T47D (cell line): ENCODE data around the gene STAP1.
A peak's percentile ranks its signal among the peaks of the same experiment; 100 is the strongest.
"Not testable (repeated sequence)": the region's sequence is repeated elsewhere in the genome, so short reads cannot be mapped to it uniquely, and the experiment has no call there.

Experiments
- DNase-seq, 2 experiments: peaks; one replicate each; pipeline versions ENCODE4 v3.0.0 to v3.0.0-alpha.2; 2011 to 2012; ENCODE audit warnings: low read depth in 1 of 2, low spot score in 1 of 2
- JUND ChIP-seq: IDR thresholded peaks from 2 replicates; pipeline ENCODE4 v1.6.1; 2012; ENCODE audit warnings: low read depth
- in situ Hi-C: cut with HindIII; loops from 2 replicates; pipeline ENCODE4 v1.10.0; 2016; ENCODE audit warnings: low sequenced_read_pairs, low pct_unique_long_range_greater_than_20kb

Gene STAP1, protein sequence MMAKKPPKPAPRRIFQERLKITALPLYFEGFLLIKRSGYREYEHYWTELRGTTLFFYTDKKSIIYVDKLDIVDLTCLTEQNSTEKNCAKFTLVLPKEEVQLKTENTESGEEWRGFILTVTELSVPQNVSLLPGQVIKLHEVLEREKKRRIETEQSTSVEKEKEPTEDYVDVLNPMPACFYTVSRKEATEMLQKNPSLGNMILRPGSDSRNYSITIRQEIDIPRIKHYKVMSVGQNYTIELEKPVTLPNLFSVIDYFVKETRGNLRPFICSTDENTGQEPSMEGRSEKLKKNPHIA

DNA sequence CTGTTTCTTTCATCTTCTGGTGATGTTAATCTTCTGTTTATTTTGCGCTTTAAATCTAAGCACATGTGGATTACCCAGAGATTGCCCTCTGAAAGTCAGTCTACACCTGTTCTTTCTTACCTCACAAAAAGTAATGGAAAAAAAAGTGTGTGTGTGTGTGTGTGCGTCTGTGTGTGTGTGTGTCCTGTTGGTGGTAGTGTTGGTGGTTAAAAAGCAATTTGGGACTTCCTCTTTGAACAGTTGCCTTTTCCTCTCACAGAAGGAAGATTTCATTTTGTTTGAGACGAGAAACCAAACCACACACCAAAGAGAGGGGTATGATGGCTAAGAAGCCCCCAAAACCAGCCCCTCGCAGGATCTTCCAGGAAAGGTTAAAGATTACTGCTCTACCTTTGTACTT lies at the start of gene STAP1:
TSS of gene STAP1 (plus strand) at position 235 of the 400 bp plus-strand sequence. CDS start at position 318, 83 bp downstream.
- TF ChIP-seq JUND = no peak
- in situ Hi-C loops = no loop called here

DNA sequence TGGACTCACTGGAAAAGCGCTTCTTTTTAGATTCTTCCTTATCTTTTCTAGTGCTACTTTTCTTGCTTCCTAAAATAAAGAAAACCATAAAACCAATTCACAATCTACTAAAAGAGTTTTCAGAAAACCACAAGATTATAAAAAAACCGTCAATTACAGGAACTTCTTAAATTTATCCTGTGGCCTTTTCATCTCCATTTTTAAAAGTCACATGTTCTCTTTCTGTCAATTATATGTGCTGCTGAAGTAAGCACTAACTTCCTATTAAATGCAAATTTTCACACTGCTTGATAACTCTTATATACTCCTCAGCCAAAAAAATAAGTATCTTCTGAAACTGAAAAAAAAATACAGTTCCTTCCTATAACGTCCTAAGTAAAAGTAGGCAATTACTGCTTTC lies 46.0 kb upstream of the STAP1 start:
- no peak for TF ChIP-seq JUND
- DNase-seq = no peak
- in situ Hi-C loops = no loop called here

More for the DNA sequence above, at the start of gene STAP1:
- DNase-seq = no peak

DNA sequence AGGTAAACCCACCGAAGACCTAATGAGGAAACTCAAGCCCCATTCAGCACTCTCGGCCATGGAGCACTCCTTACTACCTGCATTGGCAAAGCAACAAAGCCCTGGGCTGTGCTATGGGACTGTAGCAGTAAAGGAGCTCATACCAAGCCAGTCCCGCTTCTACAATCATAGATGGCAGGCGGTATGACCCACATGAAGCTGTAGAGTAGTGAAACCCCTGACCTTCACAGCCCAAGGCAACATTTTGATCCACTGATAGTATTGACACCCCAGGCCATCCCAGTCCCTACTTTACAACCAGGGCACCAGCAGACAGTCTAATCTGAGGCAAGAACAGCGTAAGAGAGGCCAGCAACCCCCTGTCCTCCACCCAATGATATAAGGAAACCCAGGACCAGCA lies 38.4 kb upstream of the STAP1 start:
- no peak for DNase-seq
- in situ Hi-C loops = no loop called here
- TF ChIP-seq JUND = no peak

DNA sequence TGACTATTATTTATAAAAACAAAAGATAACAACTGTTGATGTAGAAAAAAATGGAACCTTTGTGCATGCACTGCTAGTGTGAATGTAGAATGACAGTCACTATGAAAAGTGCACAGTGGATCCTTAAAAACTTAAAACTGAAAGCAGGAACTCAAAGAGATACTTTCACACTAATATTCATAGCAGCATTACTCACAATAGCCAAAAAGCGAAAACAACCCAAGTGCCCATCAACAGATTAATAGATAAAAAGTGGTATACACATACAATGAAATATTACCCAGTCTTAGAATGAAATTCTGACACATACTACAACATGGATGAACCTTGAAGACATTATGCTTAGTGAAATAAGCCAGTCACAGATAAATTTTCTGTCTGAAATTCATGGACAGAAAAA lies 37.0 kb upstream of the STAP1 start:
- in situ Hi-C loops = no loop called here
- TF ChIP-seq JUND = no peak
- no peak for DNase-seq

DNA sequence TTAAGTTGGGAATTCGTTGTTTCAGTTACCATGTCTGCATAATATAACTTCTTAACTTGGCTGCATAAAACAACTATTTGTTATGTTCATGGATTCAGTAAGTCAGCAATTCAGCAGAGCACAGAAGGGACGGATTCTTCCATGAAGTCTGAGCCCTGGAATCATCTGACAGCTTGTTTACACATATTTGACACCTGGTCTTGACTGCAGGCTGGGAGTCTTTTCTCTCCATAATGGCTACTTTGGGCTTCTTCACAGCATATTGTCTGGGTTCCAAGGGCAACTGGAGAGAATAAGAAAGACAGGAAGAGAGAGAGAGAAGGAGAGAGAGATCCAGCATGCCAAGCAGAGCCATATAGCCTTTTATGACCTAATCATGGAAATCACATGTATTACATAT lies 36.3 kb upstream of the STAP1 start:
- no peak for TF ChIP-seq JUND
- DNase-seq = no peak
- in situ Hi-C loops = no loop called here

DNA sequence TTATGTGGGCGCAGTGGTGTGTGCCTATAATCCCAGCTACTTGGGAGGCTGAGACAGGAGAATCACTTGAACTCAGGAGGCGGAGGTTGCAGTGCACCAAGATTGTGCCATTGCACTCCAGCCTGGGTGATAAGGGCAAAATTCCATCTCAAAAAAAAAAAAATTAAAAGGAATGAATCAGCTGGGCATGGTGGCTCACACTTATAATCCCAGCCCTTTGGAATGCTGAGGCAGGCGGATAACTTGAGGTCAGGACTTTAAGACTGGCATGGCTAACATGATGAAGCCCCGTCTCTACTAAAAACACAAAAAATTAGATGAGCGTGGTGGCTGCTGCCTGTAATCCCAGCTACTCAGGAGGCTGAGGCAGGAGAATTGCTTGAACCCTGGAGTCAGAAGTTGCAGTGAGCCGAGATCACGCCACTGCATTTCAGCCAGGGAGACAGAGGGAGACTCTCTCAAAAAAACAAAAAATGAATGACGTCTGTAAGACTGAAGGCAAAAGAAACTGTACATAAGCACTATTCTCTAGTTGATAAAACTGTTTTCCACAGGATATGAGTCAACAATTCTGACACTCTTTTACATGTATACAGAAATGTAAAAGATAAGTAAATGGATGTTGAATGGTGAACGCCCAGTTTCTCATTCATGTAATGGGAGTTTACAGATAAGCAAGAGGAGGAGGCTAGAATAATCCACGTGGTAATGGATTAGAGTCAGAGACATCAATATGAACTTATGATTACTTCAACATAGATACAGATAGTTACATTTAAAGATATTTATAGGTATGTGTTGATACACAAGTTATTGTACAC lies 35.5 kb upstream of the STAP1 start:
- in situ Hi-C loops = no loop called here
- DNase-seq = no peak
- TF ChIP-seq JUND = no peak

DNA sequence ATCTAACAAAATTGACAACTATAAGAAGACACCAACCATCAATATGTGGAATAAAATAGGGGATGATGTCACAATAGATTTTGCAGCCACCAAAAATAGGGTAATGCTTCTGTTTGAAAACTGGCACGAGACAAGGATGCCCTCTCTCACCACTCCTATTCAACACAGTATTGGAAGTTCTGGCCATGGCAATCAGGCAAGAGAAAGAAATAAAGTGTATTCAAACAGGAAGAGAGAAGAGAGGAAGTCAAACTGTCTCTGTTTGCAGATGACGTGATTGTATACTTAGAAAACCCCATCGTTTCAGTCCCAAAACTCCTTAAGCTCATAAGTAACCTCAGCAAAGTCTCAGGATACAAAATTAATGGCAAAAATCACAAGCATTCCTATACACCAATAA lies 34.4 kb upstream of the STAP1 start:
- DNase-seq, in situ Hi-C loops: not testable (repeated sequence)

DNA sequence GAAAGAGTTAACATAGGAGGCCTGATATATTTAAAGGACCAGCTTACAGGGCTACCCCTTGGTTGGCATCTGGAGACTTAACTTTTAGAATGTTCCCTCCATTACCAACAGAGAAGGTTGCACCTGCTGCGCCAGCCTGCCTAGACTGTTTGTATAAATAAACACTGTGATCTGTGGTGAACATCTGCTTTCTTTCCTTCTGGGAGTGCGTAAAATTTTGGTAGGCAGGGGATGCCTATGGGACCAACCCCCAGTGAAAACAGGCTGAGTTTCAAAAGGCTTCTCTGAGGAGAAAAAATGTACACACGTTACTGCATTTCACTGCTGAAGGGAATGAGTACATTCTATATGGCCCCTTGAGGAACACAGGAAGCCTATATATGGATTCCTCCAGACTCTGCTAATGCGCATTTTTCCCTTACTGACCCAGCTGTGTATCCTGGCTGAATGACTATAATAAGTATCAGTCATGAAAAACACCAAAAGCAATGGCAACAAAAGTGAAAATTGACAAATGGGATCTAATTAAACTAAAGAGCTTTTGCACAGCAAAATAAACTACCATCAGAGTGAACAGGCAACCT lies 27.1 kb upstream of the STAP1 start:
- DNase-seq = no peak
- in situ Hi-C loops = no loop called here
- no peak for TF ChIP-seq JUND

DNA sequence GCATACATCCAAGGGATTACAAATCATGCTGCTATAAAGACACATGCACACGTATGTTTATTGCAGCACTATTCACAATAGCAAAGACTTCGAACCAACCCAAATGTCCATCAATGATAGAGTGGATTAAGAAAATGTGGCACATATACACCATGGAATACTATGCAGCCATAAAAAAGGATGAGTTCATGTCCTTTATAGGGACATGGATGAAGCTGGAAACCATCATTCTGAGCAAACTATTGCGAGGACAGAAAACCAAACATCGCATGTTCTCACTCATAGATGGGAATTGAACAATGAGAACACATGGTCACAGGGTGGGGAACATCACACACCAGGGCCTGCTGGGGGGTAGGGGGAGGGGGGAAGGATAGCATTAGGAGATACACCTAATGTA lies 26.1 kb upstream of the STAP1 start:
- DNase-seq, in situ Hi-C loops: not testable (repeated sequence)

DNA sequence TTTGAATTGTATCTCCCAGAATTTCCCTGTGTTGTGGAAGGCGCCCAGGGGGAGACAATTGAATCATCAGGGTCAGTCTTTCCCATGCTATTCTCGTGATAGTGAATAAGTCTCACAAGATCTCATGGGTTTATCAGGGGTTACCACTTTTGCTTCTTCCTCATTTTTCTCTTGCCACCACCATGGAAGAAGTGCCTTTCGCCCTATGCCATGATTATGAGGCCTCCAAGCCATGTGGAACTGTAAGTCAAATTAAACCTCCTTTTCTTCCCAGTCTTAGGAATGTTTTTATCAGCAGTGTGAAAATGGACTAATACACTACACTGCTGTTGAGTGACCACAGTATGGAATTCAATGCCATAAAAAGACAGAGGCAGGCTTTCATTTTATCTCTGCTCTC lies 25.4 kb upstream of the STAP1 start:
- no peak for DNase-seq
- no peak for TF ChIP-seq JUND
- in situ Hi-C loops = no loop called here

DNA sequence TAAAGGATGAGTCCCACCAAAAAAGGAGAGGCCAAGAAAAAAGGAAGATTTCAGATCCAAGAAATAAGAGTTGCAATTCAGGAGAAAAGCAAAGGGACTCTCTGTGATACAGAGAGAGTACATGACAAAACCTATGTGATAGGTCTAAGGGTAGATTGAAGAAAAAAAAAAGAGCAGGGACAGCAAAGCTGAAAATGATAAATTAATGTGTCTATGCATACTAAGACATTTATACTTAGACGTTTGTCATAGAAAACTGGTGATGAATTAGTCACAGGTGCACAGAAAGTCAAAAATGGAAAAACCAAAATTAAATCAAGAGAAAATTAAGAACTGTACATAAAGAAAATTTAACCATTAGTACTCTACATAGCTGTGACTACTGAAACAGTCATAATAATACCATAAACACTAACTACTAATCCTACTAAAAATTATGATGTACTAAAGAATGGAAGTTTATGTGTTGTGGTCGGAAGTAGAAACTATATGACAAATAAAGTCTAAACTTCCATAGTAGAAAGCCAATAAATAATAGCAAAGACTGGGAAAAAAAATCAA lies 23.2 kb upstream of the STAP1 start:
- no peak for TF ChIP-seq JUND
- in situ Hi-C loops = no loop called here
- no peak for DNase-seq

DNA sequence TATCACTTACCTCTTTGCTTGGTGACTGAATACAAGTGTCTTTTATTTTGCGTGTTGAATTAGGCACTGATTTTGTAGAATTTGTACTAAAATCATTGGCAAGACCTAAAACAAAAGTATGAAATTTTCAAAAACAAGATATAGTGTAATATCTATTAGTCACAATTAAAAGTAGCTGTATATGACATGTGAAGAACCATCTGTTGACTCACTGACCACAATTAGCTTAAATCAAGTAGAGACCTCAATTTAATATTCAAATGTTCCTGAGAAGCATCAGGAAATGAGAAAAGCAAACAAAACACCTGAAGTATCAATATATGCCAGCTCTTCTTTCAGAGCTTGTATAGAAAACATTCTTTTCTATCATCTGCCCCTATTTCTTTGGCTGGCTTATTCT lies 18.7 kb upstream of the STAP1 start:
- no peak for DNase-seq
- TF ChIP-seq JUND = no peak
- in situ Hi-C loops = no loop called here

DNA sequence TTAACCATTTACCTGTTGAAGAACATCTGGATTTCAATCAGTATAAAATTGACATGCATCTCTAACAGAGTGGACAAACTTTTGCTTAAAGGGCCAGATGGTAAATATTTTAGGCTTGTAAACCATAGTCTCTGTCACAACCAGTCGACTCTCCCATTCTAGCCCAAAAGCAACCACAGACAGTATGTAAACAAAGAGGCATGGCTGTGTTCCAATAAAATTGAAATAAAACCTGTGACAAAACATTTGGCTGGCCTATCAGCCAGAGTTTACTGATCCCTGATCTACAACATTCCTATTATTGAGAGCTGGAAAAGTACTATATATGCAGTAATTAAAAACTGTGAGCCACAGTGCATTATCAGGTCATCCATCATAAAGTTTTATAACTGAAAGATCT lies 16.5 kb upstream of the STAP1 start:
- TF ChIP-seq JUND = no peak
- in situ Hi-C loops = no loop called here
- peak in 1 of 2 experiments; percentile 23 for DNase-seq
